ENCODE data around the gene P2RX3. TPM values are rescaled to one million over a fixed set of nuclear protein-coding genes. Genes with fewer than 3 reads are reported as not detected.

Gene P2RX3
- total and polyA plus RNA-seq, 4 donors = 0.11 TPM; not detected in 3

GRCh38 chr11:57345555-57346211, 7.5 kb downstream of the P2RX3 start:
- no peaks in the 10 kb centered on the region for H3K4me1 ChIP-seq (ENCODE audit: control insufficient read depth in 5 of 5, insufficient read depth in 5 of 5, low read length in 5 of 5)
- DNase-seq (peak; percentile 57 to 66 (median 59)), ATAC-seq (ENCODE audit: insufficient read depth, low FRiP score) (peak; percentile 75)
- peak; percentile 58 for TF ChIP-seq CTCF (IDR thresholded peaks at IDR 0.05; ENCODE audit: control extremely low read depth, extremely low read depth)
- H3K9me3 ChIP-seq (ENCODE audit: control insufficient read depth in 4 of 4, insufficient read depth in 3 of 4, low read length in 3 of 4) = no peaks in the 10 kb centered on the region
- H3K27me3 ChIP-seq (ENCODE audit: control insufficient read depth in 3 of 3, insufficient read depth in 3 of 3, low read length in 2 of 3) = no peaks in the 10 kb centered on the region
- no peaks in the 10 kb centered on the region for H3K36me3 ChIP-seq (ENCODE audit: control insufficient read depth in 4 of 4, insufficient read depth in 4 of 4, low read length in 4 of 4)
- no peak overlapping the region for H3K27ac ChIP-seq (ENCODE audit: low read depth in 1 of 2, low read length in 1 of 2)
- 22 to 24% methylated on average over 11 of the region's 11 CpGs for WGBS, 2 donors
- H3K4me3 ChIP-seq = no peak overlapping the region
- H3K9ac ChIP-seq (ENCODE audit: insufficient read depth in 1 of 2, low read length in 2 of 2) = no peak overlapping the region

- no peak for TF ChIP-seq CTCF (IDR thresholded peaks at IDR 0.05; ENCODE audit: control extremely low read depth, extremely low read depth)
Observed at GRCh38 chr11:57347336-57347735, 9.2 kb downstream of the P2RX3 start.

GRCh38 chr11:57348052-57348451, 9.9 kb downstream of the P2RX3 start:
- H3K4me3 ChIP-seq = no peak overlapping the region
- no peaks in the 10 kb centered on the region for H3K36me3 ChIP-seq (ENCODE audit: control insufficient read depth in 4 of 4, insufficient read depth in 4 of 4, low read length in 4 of 4)
- TF ChIP-seq CTCF (IDR thresholded peaks at IDR 0.05; ENCODE audit: control extremely low read depth, extremely low read depth) = no peak
- DNase-seq (no peak), ATAC-seq (ENCODE audit: insufficient read depth, low FRiP score) (no peak)
- H3K27ac ChIP-seq (ENCODE audit: low read depth in 1 of 2, low read length in 1 of 2) = no peak overlapping the region
- 80 to 86% methylated on average over 7 of the region's 7 CpGs for WGBS, 2 donors
- no peaks in the 10 kb centered on the region for H3K4me1 ChIP-seq (ENCODE audit: control insufficient read depth in 5 of 5, insufficient read depth in 5 of 5, low read length in 5 of 5)
- no peak overlapping the region for H3K9ac ChIP-seq (ENCODE audit: insufficient read depth in 1 of 2, low read length in 2 of 2)
- H3K9me3 ChIP-seq (ENCODE audit: control insufficient read depth in 4 of 4, insufficient read depth in 3 of 4, low read length in 3 of 4) = no peaks in the 10 kb centered on the region
- no peaks in the 10 kb centered on the region for H3K27me3 ChIP-seq (ENCODE audit: control insufficient read depth in 3 of 3, insufficient read depth in 3 of 3, low read length in 2 of 3)

More at GRCh38 chr11:57347336-57347735, 9.2 kb downstream of the P2RX3 start:
- Histone ChIP-seq H3K9ac (ENCODE audit: insufficient read depth in 1 of 2, low read length in 2 of 2) (no peak overlapping the region), H3K36me3 (ENCODE audit: control insufficient read depth in 4 of 4, insufficient read depth in 4 of 4, low read length in 4 of 4) (no peaks in the 10 kb centered on the region), H3K4me1 (ENCODE audit: control insufficient read depth in 5 of 5, insufficient read depth in 5 of 5, low read length in 5 of 5) (no peaks in the 10 kb centered on the region), H3K9me3 (ENCODE audit: control insufficient read depth in 4 of 4, insufficient read depth in 3 of 4, low read length in 3 of 4) (no peaks in the 10 kb centered on the region), H3K27ac (ENCODE audit: low read depth in 1 of 2, low read length in 1 of 2) (no peak overlapping the region), H3K27me3 (ENCODE audit: control insufficient read depth in 3 of 3, insufficient read depth in 3 of 3, low read length in 2 of 3) (no peaks in the 10 kb centered on the region), H3K4me3 (no peak overlapping the region)
- no peak for DNase-seq
- WGBS, 2 donors = 91 to 95% methylated on average over 9 of the region's 9 CpGs
- no peak for ATAC-seq (ENCODE audit: insufficient read depth, low FRiP score)

Measured in lung (tissue), 12 donors.